ENCODE measurements around the gene BACE2.

DNA sequence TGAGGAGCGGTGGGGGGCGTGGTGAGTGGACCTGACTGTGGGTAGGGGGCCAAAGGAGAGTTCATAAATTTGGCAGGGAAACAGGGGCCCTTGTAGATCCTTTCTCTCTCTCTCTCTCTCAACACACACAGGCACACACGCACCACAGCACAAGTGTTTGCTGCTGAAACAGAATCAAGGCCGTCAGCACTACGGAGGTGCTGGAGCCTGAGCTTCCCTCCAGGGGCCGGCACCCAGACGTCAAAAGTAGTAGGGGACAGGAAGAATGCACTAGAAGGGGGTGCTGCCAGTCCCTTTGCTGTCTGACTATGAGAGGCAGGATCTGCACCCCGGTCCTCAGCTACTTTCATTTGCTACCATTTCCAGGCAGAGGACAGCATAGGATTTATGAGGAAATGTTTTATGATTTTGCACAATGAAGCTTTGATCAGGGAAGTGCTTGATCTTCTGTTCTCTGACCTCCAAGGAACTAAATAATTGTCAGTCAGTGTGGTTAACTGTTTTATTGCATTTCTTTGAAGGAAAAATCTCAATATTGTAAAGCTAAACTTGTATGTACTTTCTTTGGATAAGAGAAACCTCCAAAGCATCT, 74.4 kb downstream of the BACE2 start:
- TF ChIP-seq, protein P1, sequence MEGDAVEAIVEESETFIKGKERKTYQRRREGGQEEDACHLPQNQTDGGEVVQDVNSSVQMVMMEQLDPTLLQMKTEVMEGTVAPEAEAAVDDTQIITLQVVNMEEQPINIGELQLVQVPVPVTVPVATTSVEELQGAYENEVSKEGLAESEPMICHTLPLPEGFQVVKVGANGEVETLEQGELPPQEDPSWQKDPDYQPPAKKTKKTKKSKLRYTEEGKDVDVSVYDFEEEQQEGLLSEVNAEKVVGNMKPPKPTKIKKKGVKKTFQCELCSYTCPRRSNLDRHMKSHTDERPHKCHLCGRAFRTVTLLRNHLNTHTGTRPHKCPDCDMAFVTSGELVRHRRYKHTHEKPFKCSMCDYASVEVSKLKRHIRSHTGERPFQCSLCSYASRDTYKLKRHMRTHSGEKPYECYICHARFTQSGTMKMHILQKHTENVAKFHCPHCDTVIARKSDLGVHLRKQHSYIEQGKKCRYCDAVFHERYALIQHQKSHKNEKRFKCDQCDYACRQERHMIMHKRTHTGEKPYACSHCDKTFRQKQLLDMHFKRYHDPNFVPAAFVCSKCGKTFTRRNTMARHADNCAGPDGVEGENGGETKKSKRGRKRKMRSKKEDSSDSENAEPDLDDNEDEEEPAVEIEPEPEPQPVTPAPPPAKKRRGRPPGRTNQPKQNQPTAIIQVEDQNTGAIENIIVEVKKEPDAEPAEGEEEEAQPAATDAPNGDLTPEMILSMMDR (optimal IDR thresholded peaks at IDR 0.05 in 1 of 3, IDR thresholded peaks at IDR 0.05 in 1 of 3, conservative IDR thresholded peaks at IDR 0.05 in 1 of 3; ENCODE audit: extremely low read depth in 1 of 3, insufficient read depth in 2 of 3, low read length in 3 of 3) = no peak
- TF ChIP-seq EZH2 (IDR thresholded peaks at IDR 0.05; ENCODE audit: low read length) = no peak

All from keratinocyte (primary cell).